Measurements from ENCODE around the gene CDC42EP4.

The CDC42EP4 gene

GRCh38 chr17:73349138-73349537 is 37.3 kb upstream of the CDC42EP4 start:
- no peak overlapping the region for H3K4me3 ChIP-seq (ENCODE audit: low read length)
- TF ChIP-seq ZNF274 (IDR thresholded peaks at IDR 0.05; ENCODE audit: low read depth, low read length), result no peak

- no peak overlapping the region for H3K4me3 ChIP-seq (ENCODE audit: low read length)
- TF ChIP-seq ZNF274 (IDR thresholded peaks at IDR 0.05; ENCODE audit: low read depth, low read length), result no peak
Observed at GRCh38 chr17:73348829-73349095, 37.0 kb upstream of the CDC42EP4 start.

- no peak for TF ChIP-seq ZNF274 (IDR thresholded peaks at IDR 0.05; ENCODE audit: low read depth, low read length)
- H3K4me3 ChIP-seq (ENCODE audit: low read length), result no peak overlapping the region
Observed at GRCh38 chr17:73348018-73348828, 36.4 kb upstream of the CDC42EP4 start.

GRCh38 chr17:73347351-73347750 is 35.5 kb upstream of the CDC42EP4 start:
- no peak overlapping the region for H3K4me3 ChIP-seq (ENCODE audit: low read length)
- TF ChIP-seq ZNF274 (IDR thresholded peaks at IDR 0.05; ENCODE audit: low read depth, low read length), result no peak

- no peak for TF ChIP-seq ZNF274 (IDR thresholded peaks at IDR 0.05; ENCODE audit: low read depth, low read length)
- no peak overlapping the region for H3K4me3 ChIP-seq (ENCODE audit: low read length)
Observed at GRCh38 chr17:73346501-73347162, 34.8 kb upstream of the CDC42EP4 start.

- no peak for TF ChIP-seq ZNF274 (IDR thresholded peaks at IDR 0.05; ENCODE audit: low read depth, low read length)
- H3K4me3 ChIP-seq (ENCODE audit: low read length), result no peak overlapping the region
Observed at GRCh38 chr17:73343739-73344454, 32.1 kb upstream of the CDC42EP4 start.

GRCh38 chr17:73343168-73343634 is 31.4 kb upstream of the CDC42EP4 start:
- TF ChIP-seq ZNF274 (IDR thresholded peaks at IDR 0.05; ENCODE audit: low read depth, low read length), result no peak
- H3K4me3 ChIP-seq (ENCODE audit: low read length), result no peak overlapping the region

- TF ChIP-seq ZNF274 (IDR thresholded peaks at IDR 0.05; ENCODE audit: low read depth, low read length), result no peak
- H3K4me3 ChIP-seq (ENCODE audit: low read length), result no peak overlapping the region
Observed at GRCh38 chr17:73342541-73343167, 30.9 kb upstream of the CDC42EP4 start.

- no peak overlapping the region for H3K4me3 ChIP-seq (ENCODE audit: low read length)
Observed at GRCh38 chr17:73342050-73342522, 30.3 kb upstream of the CDC42EP4 start.

GRCh38 chr17:73341350-73342049 is 29.7 kb upstream of the CDC42EP4 start:
- no peak overlapping the region for H3K4me3 ChIP-seq (ENCODE audit: low read length)

More at GRCh38 chr17:73342050-73342522, 30.3 kb upstream of the CDC42EP4 start:
- TF ChIP-seq ZNF274 (IDR thresholded peaks at IDR 0.05; ENCODE audit: low read depth, low read length), result no peak

GRCh38 chr17:73340093-73340596 is 28.3 kb upstream of the CDC42EP4 start:
- TF ChIP-seq ZNF274 (IDR thresholded peaks at IDR 0.05; ENCODE audit: low read depth, low read length), result no peak
- H3K4me3 ChIP-seq (ENCODE audit: low read length), result no peak overlapping the region

More at GRCh38 chr17:73341350-73342049, 29.7 kb upstream of the CDC42EP4 start:
- no peak for TF ChIP-seq ZNF274 (IDR thresholded peaks at IDR 0.05; ENCODE audit: low read depth, low read length)

- TF ChIP-seq ZNF274 (IDR thresholded peaks at IDR 0.05; ENCODE audit: low read depth, low read length), result no peak
- H3K4me3 ChIP-seq (ENCODE audit: low read length), result no peak overlapping the region
Observed at GRCh38 chr17:73338566-73339197, 26.9 kb upstream of the CDC42EP4 start.

- TF ChIP-seq ZNF274 (IDR thresholded peaks at IDR 0.05; ENCODE audit: low read depth, low read length), result no peak
- no peak overlapping the region for H3K4me3 ChIP-seq (ENCODE audit: low read length)
Observed at GRCh38 chr17:73338050-73338521, 26.3 kb upstream of the CDC42EP4 start.

Data from GM08714 (cell line).